Measurements from ENCODE around the gene SCN1B. TPM values are rescaled to one million over a fixed set of nuclear protein-coding genes. Genes with fewer than 3 reads are reported as not detected.

The SCN1B gene
- total RNA-seq, 4 donors from 2014 or later: 8.3 to 15.7 (median 12.8) TPM

DNA sequence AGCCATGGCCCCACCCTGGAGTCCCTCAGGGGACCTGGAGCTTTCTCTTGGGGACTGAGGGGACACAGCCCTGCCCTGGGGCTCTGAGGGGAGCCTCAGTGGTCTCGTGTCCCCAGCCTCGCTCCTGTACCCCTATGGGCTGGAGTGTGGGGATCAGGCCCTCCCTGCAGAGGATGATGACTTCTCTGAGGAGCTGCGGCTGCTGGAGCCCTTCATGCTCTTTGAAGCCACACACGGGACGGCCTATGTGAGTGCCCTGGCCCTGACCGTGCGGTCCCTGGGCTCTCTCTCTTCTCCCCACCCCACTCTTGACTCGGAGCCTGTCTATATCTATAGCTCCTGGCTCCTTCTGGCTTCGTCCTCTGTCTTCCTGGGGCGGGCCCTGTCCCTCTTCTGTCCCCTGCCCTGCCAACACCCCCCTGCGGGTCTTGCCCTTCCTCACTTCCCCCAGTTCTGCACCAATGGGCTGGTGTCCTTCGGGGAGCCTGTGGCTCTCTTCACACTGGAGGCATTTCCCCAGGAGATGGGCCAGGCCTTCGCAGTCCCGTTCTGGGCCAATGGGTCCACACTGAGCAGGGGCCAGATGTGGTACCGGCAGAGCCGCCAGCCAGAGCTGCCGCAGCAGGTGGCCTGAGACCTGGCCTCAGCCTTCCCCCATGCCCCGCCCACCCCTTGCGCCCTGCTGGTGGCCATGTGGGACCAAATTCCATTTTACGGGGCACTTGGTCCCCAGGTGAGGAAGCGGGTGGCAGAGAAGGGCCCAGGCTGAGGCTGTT lies 44.3 kb downstream of the SCN1B start:
- Histone ChIP-seq H3K27ac (replicated peaks in 1 of 4) (no peak overlapping the region), H3K9me3 (peaks cover 0 to 9% (median 7%) of the 10 kb centered on the region in 4 donors), H3K27me3 (no peaks in the 10 kb centered on the region), H3K4me1 (no peaks in the 10 kb centered on the region), H3K36me3 (no peaks in the 10 kb centered on the region), H3K4me3 (no peak overlapping the region)
- TF ChIP-seq POLR2AphosphoS5 (IDR thresholded peaks at IDR 0.05) (no peak), POLR2A (IDR thresholded peaks at IDR 0.05; ENCODE audit: low read depth) (no peak), EP300 (IDR thresholded peaks at IDR 0.05) (no peak)
- TF ChIP-seq, protein P1, sequence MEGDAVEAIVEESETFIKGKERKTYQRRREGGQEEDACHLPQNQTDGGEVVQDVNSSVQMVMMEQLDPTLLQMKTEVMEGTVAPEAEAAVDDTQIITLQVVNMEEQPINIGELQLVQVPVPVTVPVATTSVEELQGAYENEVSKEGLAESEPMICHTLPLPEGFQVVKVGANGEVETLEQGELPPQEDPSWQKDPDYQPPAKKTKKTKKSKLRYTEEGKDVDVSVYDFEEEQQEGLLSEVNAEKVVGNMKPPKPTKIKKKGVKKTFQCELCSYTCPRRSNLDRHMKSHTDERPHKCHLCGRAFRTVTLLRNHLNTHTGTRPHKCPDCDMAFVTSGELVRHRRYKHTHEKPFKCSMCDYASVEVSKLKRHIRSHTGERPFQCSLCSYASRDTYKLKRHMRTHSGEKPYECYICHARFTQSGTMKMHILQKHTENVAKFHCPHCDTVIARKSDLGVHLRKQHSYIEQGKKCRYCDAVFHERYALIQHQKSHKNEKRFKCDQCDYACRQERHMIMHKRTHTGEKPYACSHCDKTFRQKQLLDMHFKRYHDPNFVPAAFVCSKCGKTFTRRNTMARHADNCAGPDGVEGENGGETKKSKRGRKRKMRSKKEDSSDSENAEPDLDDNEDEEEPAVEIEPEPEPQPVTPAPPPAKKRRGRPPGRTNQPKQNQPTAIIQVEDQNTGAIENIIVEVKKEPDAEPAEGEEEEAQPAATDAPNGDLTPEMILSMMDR (IDR thresholded peaks at IDR 0.05): no peak
- intact Hi-C loops (cut with DNase I): no loop called here
- DNase-seq (ENCODE audit: extremely low spot score): no peak
- WGBS: 87% methylated on average over 14 of the region's 21 CpGs

DNA sequence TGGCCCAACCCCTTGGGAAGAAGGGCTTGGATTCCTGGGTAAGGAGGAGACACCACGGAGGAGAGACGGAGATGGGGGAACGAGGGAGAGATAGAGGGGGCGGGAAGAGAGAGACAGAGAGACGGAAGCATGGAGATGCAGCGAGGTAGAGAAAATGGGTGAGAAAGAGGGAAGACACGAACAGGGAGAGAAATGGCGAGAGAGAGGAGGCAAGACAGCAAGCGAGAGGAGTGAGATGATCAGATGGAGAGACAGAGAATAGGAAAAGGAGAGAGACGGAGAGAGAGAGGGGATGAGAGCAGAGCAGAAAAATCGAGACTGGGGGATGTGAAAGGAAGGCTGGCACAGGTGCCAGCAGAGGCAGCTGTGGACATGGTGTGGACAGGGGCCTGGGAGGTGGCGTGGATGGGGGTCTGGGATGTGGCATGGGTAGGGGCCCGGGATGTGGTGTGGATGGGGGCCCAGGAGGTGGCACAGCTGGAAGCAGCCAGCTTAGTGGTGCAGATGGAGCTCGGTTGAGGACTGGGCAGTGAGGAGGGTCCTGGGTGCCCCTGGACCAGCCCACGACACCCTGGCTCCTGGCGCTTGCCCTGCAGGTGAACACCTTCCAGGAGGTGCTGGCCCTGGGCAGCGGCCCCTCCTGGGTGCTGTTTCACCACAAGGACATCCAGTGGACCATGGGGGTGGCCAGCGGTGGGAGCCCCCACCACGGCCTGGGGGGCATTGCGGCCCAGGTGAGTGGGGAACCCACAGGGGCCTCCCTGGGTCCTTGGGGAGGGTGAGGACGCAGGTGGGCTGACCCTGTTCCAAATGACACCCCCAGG lies 45.1 kb downstream of the SCN1B start:
- no peak for DNase-seq (ENCODE audit: extremely low spot score)
- no peak overlapping the region for H3K4me3 ChIP-seq
- H3K27ac ChIP-seq (replicated peaks in 1 of 4): no peak overlapping the region
- H3K36me3 ChIP-seq: no peaks in the 10 kb centered on the region
- intact Hi-C loops (cut with DNase I): no loop called here
- TF ChIP-seq, protein P1 (IDR thresholded peaks at IDR 0.05): no peak
- TF ChIP-seq POLR2A (IDR thresholded peaks at IDR 0.05; ENCODE audit: low read depth) (no peak), EP300 (IDR thresholded peaks at IDR 0.05) (no peak), POLR2AphosphoS5 (IDR thresholded peaks at IDR 0.05) (no peak)
- H3K27me3 ChIP-seq: no peaks in the 10 kb centered on the region
- WGBS: 92% methylated on average over 15 of the region's 21 CpGs
- H3K9me3 ChIP-seq: peaks cover 0 to 4% (median 4%) of the 10 kb centered on the region in 4 donors
- no peaks in the 10 kb centered on the region for H3K4me1 ChIP-seq

DNA sequence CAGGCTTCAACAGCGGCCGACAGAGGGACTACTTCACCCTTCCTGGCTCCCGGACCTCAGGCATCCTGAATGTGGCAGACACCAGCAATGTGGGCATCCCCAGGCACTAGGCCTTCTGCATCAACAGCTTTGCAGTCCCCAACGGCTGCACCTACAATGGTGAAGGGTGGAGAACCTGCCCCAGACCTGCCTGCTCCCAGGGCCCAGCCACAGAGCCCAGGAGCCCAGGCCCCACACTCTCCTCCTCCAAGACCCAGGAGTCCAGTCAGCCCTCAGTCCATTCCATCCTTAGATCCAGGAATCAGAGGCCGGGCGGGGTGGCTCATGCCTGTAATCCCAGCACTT lies 45.7 kb downstream of the SCN1B start:
- WGBS: 84% methylated on average over 3 of the region's 6 CpGs
- intact Hi-C loops (cut with DNase I): no loop called here

DNA sequence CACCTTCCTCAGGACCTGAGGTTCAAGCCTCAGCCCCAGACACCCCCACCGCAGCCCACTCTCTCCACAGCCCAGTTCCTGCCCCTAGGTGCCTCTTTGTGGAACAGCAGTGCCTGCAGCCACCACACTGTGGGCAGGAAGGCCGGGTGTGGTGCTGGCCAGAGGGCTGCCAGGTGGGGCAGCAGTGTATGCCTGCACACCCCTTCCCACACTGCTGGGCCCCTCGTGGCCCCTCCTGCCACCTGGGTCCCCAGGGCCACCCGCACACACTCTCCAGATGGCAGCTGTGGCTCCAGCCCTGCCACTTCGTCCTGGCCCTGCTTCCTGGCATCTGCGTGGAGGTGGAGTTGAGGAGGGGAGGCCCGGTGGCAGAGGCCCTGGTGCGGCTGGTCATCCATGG lies 46.4 kb downstream of the SCN1B start:
- Histone ChIP-seq H3K27me3 (no peaks in the 10 kb centered on the region), H3K27ac (replicated peaks in 1 of 4) (no peak overlapping the region), H3K4me3 (no peak overlapping the region), H3K9me3 (no peaks in the 10 kb centered on the region), H3K4me1 (no peaks in the 10 kb centered on the region), H3K36me3 (no peaks in the 10 kb centered on the region)
- DNase-seq (ENCODE audit: extremely low spot score): no peak
- intact Hi-C loops (cut with DNase I): no loop called here
- 87% methylated on average over 3 of the region's 8 CpGs for WGBS
- TF ChIP-seq EP300 (IDR thresholded peaks at IDR 0.05): no peak
- no peak for TF ChIP-seq POLR2AphosphoS5 (IDR thresholded peaks at IDR 0.05)
- TF ChIP-seq POLR2A (IDR thresholded peaks at IDR 0.05; ENCODE audit: low read depth): no peak
- TF ChIP-seq, protein P1 (IDR thresholded peaks at IDR 0.05): no peak

More for the DNA sequence above, 45.7 kb downstream of the SCN1B start:
- H3K36me3 ChIP-seq: no peaks in the 10 kb centered on the region
- no peaks in the 10 kb centered on the region for H3K4me1 ChIP-seq
- DNase-seq (ENCODE audit: extremely low spot score): no peak
- TF ChIP-seq EP300 (IDR thresholded peaks at IDR 0.05): no peak
- TF ChIP-seq POLR2A (IDR thresholded peaks at IDR 0.05; ENCODE audit: low read depth): no peak
- TF ChIP-seq, protein P1 (IDR thresholded peaks at IDR 0.05): no peak
- no peak for TF ChIP-seq POLR2AphosphoS5 (IDR thresholded peaks at IDR 0.05)
- no peak overlapping the region for H3K4me3 ChIP-seq
- no peaks in the 10 kb centered on the region for H3K27me3 ChIP-seq
- no peaks in the 10 kb centered on the region for H3K9me3 ChIP-seq
- no peak overlapping the region for H3K27ac ChIP-seq (replicated peaks in 1 of 4)
